Lung (tissue), 12 donors: ENCODE results near the gene LRRTM4. TPM values are rescaled to one million over a fixed set of nuclear protein-coding genes. Genes with fewer than 3 reads are reported as not detected.

ENCODE experiments used
- ATAC-seq: fragments of 200-7000 bp; cut with Tn5 transposase; one replicate; pipeline ENCODE4 v1.9.1; 2020; ENCODE audit warnings: moderate number of reproducible peaks; ENCODE audit not compliant: insufficient read depth, low FRiP score
- DNase-seq, 3 donors: peaks; one replicate each; pipeline ENCODE4 v3.0.0-alpha.2; 2013 to 2017
- H3K27ac ChIP-seq, 2 donors: one replicate each; pipeline ENCODE4 v1.5.1; 2013; ENCODE audit warnings: mild to moderate bottlenecking in 2 of 2, moderate library complexity in 2 of 2, control low read depth in 1 of 2, inconsistent platforms in 1 of 2, low read depth in 1 of 2, low read length in 1 of 2
- H3K27me3 ChIP-seq, 3 donors: one replicate each; pipeline ENCODE4 v1.5.1; 2013; ENCODE audit warnings: low read length in 2 of 3; ENCODE audit not compliant: control insufficient read depth in 3 of 3, insufficient read depth in 3 of 3
- H3K36me3 ChIP-seq, 4 donors: one replicate each; pipeline ENCODE4 v1.5.1; 2013; ENCODE audit warnings: low read length in 4 of 4, mild to moderate bottlenecking in 1 of 4, moderate library complexity in 1 of 4; ENCODE audit not compliant: control insufficient read depth in 4 of 4, insufficient read depth in 4 of 4
- H3K4me1 ChIP-seq, 5 donors: one replicate each; pipeline ENCODE4 v1.5.1; 2013; ENCODE audit warnings: low read length in 5 of 5, mild to moderate bottlenecking in 2 of 5, moderate library complexity in 1 of 5; ENCODE audit not compliant: control insufficient read depth in 5 of 5, insufficient read depth in 5 of 5
- H3K4me3 ChIP-seq: one replicate; pipeline ENCODE4 v1.5.1; 2013; ENCODE audit warnings: mild to moderate bottlenecking, control low read depth, moderate library complexity
- H3K9ac ChIP-seq, 2 donors: one replicate each; pipeline ENCODE4 v1.5.1; 2013; ENCODE audit warnings: low read length in 2 of 2, control low read depth in 1 of 2; ENCODE audit not compliant: insufficient read depth in 1 of 2
- H3K9me3 ChIP-seq, 4 donors: one replicate each; pipeline ENCODE4 v1.5.1; 2013; ENCODE audit warnings: low read length in 3 of 4, mild to moderate bottlenecking in 1 of 4, moderate library complexity in 1 of 4; ENCODE audit not compliant: control insufficient read depth in 4 of 4, insufficient read depth in 3 of 4
- WGBS, 2 donors: extraction: QIAGEN DNeasy Blood & Tissue Kit; methylation state at CpG; one replicate each; pipeline ENCODE4 v1.1.7; 2013; 5-methylcytosine and 5-hydroxymethylcytosine counted together
- polyA plus RNA-seq, 2 donors: library from polyadenylated mRNA; stranded (reverse); fragments of 200-250 nt; gene quantifications; one replicate each; pipeline ENCODE4 v1.2.1, GENCODE V29; 2013
- total RNA-seq, 2 donors: library from RNA; depleted of rRNA in 1 of 2; stranded (reverse); fragments of >200 nt in 1 of 2; gene quantifications; one replicate each; pipeline ENCODE4 v1.2.1, GENCODE V29; 2014 to 2021
- TF ChIP-seq, protein P1 (sequence below): IDR thresholded peaks from 2 replicates; pipeline ENCODE4 v1.5.1; 2012; ENCODE audit warnings: mild to moderate bottlenecking; ENCODE audit errors: control extremely low read depth, extremely low read depth
- donor health status: control.
- donor health status: control.
- donor health status: Bipolar disorder and iron deficiency.
- donor health status: healthy.
- donor health status: DM: yes; HTN: yes; CAD: no.

The LRRTM4 gene
- total and polyA plus RNA-seq, 4 donors = 0.08 to 9.2 (median 1.2) TPM; not detected in 1

DNA sequence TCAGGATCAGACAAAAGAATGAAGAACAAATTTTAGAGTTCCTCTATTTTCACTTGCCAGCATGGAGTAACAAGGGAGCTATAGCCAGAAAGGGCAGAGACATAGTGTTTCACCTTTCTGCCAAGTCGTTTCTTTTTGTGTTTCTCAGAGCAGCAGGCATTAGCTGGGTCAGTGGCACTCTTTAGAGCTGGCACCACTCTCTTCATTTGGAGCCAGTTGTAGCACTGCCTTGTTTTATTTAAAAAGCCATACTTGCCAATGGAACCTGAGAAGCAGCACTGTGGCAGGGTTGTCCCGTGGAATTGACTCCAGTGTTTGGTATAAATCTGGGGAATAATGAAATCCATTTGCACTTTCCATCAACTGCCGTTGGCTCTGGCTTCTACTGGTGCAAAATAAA is 64.0 kb downstream of the LRRTM4 start:
- TF ChIP-seq, protein P1, sequence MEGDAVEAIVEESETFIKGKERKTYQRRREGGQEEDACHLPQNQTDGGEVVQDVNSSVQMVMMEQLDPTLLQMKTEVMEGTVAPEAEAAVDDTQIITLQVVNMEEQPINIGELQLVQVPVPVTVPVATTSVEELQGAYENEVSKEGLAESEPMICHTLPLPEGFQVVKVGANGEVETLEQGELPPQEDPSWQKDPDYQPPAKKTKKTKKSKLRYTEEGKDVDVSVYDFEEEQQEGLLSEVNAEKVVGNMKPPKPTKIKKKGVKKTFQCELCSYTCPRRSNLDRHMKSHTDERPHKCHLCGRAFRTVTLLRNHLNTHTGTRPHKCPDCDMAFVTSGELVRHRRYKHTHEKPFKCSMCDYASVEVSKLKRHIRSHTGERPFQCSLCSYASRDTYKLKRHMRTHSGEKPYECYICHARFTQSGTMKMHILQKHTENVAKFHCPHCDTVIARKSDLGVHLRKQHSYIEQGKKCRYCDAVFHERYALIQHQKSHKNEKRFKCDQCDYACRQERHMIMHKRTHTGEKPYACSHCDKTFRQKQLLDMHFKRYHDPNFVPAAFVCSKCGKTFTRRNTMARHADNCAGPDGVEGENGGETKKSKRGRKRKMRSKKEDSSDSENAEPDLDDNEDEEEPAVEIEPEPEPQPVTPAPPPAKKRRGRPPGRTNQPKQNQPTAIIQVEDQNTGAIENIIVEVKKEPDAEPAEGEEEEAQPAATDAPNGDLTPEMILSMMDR = no peak
- no peaks in the 10 kb centered on the region for H3K4me1 ChIP-seq
- peak overlapping the region in 1 of 2 donors; percentile 2 for H3K27ac ChIP-seq
- no peak overlapping the region for H3K4me3 ChIP-seq
- ATAC-seq = no peak
- DNase-seq = no peak
- WGBS, 2 donors = 58 to 64% methylated on average over 3 of the region's 3 CpGs
- no peaks in the 10 kb centered on the region for H3K9me3 ChIP-seq
- no peaks in the 10 kb centered on the region for H3K27me3 ChIP-seq
- no peak overlapping the region for H3K9ac ChIP-seq
- no peaks in the 10 kb centered on the region for H3K36me3 ChIP-seq

DNA sequence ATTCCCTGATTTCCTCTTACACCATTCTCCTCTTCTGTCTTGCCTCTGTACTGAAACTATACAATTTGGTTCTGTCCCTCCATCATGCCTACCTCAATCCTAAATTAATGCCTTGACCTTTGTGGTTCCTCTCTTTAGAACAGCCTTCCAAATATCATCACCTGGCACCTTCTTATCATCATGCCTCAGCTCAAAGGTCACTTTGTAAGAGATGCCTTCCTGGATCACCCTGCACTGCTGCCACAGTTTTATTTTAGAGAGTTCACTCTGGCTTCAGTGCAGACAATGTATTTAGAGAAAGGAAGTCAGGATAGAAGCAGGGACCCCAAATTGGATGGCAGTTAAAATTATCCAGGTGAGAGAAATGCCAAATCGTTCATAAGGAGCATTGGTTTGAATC is 64.5 kb downstream of the LRRTM4 start:
- Histone ChIP-seq H3K4me1 (no peaks in the 10 kb centered on the region), H3K9ac (no peak overlapping the region), H3K27ac (peak overlapping the region in 1 of 2 donors; percentile 2), H3K4me3 (no peak overlapping the region), H3K36me3 (no peaks in the 10 kb centered on the region), H3K27me3 (no peaks in the 10 kb centered on the region), H3K9me3 (no peaks in the 10 kb centered on the region)
- TF ChIP-seq, protein P1 = no peak
- ATAC-seq (no peak), DNase-seq (no peak)
- 56 to 74% methylated on average over 1 of the region's 1 CpG for WGBS, 2 donors

DNA sequence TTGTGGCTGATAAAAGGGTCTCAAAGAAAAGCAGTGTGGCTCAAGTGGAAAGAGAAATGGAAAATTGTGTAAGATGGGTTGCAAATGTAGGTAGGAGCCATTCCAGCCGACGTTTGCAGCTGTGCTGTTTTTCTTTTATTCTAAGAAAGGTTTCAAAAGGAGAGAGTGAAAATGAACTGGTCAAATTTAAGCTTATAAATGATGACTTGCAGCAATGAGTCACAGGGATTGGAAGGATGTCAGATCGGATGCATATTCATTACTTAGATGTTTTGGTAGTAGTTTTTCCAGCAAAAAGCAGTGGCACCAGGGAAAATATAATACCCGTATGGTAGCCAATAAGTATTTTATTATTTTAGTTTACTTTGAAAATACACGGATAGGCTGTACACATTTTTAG is 79.1 kb downstream of the LRRTM4 start:
- H3K4me1 ChIP-seq = no peaks in the 10 kb centered on the region
- H3K36me3 ChIP-seq = no peaks in the 10 kb centered on the region
- H3K27me3 ChIP-seq = no peaks in the 10 kb centered on the region
- ATAC-seq = no peak
- H3K4me3 ChIP-seq = no peak overlapping the region
- 83 to 86% methylated on average over 5 of the region's 5 CpGs for WGBS, 2 donors
- DNase-seq = no peak
- TF ChIP-seq, protein P1 = no peak
- no peaks in the 10 kb centered on the region for H3K9me3 ChIP-seq
- no peak overlapping the region for H3K9ac ChIP-seq
- no peak overlapping the region for H3K27ac ChIP-seq

DNA sequence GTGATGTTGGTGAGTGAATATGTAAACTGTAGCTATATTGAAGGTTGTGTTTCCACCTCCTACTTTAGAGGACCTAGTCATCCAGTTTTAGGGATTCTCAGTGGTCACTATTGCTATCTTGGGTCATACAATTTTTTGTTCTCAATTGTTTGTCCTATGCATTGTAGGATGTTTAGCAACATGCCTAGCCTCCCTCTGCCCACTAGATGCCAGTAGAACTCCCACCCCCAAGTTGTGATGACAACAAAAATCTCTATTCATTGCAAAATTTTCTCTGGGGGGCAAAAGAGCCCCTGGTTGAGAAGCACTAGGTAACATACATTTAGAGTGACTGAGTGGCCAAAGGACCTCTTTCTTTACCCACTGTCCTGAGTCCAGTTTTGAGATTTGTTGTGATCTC is 87.3 kb downstream of the LRRTM4 start:
- TF ChIP-seq, protein P1 = no peak
- no peak overlapping the region for H3K9ac ChIP-seq
- no peak for ATAC-seq
- H3K4me1 ChIP-seq = no peaks in the 10 kb centered on the region
- no peak overlapping the region for H3K4me3 ChIP-seq
- H3K27ac ChIP-seq = no peak overlapping the region
- H3K36me3 ChIP-seq = no peaks in the 10 kb centered on the region
- DNase-seq = no peak
- no peaks in the 10 kb centered on the region for H3K27me3 ChIP-seq
- H3K9me3 ChIP-seq = no peaks in the 10 kb centered on the region
